ENCODE measurements around the gene TSPAN10.

TSPAN10 gene

DNA sequence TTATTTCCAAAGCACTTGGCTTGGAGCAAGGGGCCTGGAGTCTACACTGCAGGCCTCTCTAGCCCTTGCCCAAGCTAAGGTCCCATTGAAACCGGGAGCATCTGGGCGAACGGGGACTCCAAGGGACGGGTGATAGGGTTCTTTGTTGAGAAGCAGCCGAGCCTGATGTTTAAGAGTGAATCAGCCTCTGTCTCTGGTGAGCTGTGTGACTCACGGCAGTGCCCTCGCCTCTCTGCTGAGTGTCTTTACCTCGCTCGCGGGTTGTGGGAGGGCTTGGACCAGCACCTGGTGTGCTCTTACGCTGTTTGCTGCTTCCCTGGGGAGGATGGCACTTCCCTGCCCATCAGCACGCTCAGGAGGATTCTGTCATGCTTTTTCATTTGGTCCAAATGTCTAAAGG lies 48.1 kb downstream of the TSPAN10 start:
- no peak for DNase-seq (ENCODE audit: low spot score in 2 of 2)
- Mint-ChIP-seq H3K4me3 (peak overlapping the region; percentile 89), H3K4me1 (peaks cover 58% of the 10 kb centered on the region), H3K27ac (peak overlapping the region; percentile 97), H3K9me3 (no peaks in the 10 kb centered on the region), H3K36me3 (peaks cover 67% of the 10 kb centered on the region)
- peak; percentile 49 for ATAC-seq

DNA sequence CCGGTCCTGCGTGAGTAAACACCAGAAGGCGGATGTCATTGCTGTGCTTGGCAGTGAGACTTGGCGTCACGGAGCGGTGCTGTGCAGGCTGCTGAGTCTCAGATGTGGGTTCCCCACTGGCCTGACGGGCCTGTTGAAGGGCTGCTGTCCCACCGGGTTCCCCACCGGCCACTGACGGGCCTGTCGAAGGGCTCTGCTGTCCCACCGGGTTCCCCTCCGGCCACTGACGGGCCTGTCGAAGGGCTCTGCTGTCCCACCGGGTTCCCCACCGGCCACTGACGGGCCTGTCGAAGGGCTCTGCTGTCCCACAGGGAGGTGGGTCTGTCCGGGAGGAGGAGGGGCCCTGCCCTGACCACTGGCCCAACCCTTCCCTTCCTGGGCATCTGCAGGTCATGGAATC lies 49.6 kb downstream of the TSPAN10 start:
- no peak overlapping the region for H3K4me3 Mint-ChIP-seq
- ATAC-seq (no peak), DNase-seq (ENCODE audit: low spot score in 2 of 2) (no peak)
- peaks cover 81% of the 10 kb centered on the region for H3K36me3 Mint-ChIP-seq
- peaks cover 59% of the 10 kb centered on the region for H3K4me1 Mint-ChIP-seq
- no peaks in the 10 kb centered on the region for H3K9me3 Mint-ChIP-seq
- H3K27ac Mint-ChIP-seq = peak overlapping the region; percentile 37

DNA sequence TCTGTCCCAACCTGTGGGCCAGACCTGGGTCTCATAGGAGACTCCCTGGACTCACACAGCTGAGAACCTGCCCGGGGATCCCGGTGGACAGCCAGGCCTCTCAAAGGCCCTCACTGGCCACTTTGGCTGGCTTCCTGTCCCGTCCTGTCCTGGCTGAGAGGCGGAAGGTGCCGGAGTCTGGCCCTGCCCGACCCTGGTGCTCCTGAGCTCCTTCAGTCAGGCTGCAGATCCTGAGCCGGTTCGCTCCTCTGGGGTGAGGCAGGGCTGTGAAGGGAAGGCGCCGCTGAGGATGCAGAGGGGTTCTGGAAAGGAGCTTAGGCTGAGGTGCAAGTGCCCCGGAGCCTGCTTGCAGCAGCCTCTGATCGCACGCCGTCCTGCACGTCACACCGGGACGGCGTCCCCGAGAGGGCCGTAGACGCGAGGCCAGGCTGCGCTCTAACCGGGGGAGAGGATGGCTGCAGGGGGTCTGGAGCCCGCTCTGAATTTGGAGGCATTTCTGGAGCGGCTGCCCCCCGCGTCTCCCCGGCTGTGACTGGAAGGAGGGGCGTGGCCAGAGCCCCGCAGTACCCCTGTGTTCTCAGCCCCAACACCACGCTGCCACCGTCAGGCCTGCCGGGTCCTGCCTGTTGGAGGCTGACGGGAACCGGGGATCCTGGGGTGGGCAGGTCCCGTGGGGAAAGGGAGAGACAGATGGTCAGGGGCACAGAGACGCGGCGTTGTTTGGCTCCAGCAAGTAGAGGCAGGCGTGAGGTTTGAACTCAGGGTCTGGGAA lies 51.0 kb downstream of the TSPAN10 start:
- Mint-ChIP-seq H3K27ac (peak overlapping the region; percentile 37), H3K4me3 (no peak overlapping the region), H3K9me3 (no peaks in the 10 kb centered on the region), H3K36me3 (peaks cover 94% of the 10 kb centered on the region), H3K4me1 (peaks cover 52% of the 10 kb centered on the region)
- no peak for ATAC-seq
- DNase-seq (ENCODE audit: low spot score in 2 of 2) = no peak

DNA sequence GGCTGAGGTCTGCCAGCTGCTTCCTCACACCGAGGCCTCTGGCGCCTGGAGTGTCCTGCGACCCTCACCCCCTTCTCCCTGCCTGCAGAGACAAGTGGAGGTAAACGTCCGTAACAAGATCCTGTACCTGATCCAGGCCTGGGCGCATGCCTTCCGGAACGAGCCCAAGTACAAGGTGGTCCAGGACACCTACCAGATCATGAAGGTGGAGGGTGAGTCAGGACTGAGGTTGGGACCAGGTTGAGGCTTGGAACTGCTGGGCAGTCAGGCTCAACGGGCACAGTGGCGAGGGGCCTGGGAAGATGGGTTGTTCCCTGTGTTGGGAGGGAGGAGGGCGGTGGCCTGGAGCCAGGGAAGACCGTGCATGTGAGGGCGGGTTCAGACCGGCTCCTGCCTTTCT lies 51.6 kb downstream of the TSPAN10 start:
- DNase-seq (ENCODE audit: low spot score in 2 of 2) = no peak
- no peaks in the 10 kb centered on the region for H3K9me3 Mint-ChIP-seq
- peaks cover 98% of the 10 kb centered on the region for H3K36me3 Mint-ChIP-seq
- peaks cover 51% of the 10 kb centered on the region for H3K4me1 Mint-ChIP-seq
- ATAC-seq = no peak
- peak overlapping the region; percentile 76 for H3K27ac Mint-ChIP-seq
- no peak overlapping the region for H3K4me3 Mint-ChIP-seq

DNA sequence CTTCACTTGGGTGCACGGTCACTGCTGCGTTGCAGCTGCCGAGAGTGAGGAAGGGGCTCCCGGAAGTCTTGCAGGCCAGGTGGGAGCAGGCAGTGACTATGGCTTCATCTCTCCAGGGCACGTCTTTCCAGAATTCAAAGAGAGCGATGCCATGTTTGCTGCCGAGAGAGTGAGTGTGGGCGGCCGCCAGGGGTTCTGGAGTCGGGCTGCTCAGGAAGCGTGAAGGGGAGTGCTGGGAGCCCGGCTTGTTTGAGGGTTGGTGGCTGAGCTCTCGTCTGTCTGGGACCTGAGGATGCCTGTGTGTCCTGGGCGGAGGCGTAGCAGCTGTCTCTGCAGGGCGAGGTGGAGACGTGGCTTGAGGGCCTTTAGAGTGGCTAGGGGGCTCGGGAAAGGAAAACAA lies 53.1 kb downstream of the TSPAN10 start:
- peaks cover 43% of the 10 kb centered on the region for H3K4me1 Mint-ChIP-seq
- DNase-seq (ENCODE audit: low spot score in 2 of 2) (no peak), ATAC-seq (no peak)
- peaks cover 98% of the 10 kb centered on the region for H3K36me3 Mint-ChIP-seq
- H3K27ac Mint-ChIP-seq = peak overlapping the region; percentile 69
- H3K9me3 Mint-ChIP-seq = no peaks in the 10 kb centered on the region
- H3K4me3 Mint-ChIP-seq = no peak overlapping the region

DNA sequence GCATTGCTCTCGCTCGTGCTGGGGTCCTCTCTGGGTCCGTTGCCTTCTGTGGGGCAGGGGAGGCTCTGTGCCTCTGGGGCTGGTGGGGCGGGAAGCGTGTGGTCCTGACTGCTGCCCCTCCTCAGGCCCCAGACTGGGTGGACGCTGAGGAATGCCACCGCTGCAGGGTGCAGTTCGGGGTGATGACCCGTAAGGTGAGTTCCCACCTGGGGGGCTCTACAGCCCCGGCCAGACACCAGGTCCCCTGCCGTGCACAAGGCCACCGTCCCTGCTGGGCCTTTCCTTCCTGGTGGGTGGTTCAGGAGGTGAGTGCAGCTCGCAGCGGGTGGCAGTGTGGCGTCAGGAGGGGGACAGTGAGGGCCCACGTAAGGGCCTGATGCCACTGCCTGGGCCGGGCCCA lies 53.6 kb downstream of the TSPAN10 start:
- no peak overlapping the region for H3K4me3 Mint-ChIP-seq
- no peak for ATAC-seq
- peak overlapping the region; percentile 69 for H3K27ac Mint-ChIP-seq
- H3K9me3 Mint-ChIP-seq = no peaks in the 10 kb centered on the region
- no peak for DNase-seq (ENCODE audit: low spot score in 2 of 2)
- peaks cover 98% of the 10 kb centered on the region for H3K36me3 Mint-ChIP-seq
- peaks cover 38% of the 10 kb centered on the region for H3K4me1 Mint-ChIP-seq

DNA sequence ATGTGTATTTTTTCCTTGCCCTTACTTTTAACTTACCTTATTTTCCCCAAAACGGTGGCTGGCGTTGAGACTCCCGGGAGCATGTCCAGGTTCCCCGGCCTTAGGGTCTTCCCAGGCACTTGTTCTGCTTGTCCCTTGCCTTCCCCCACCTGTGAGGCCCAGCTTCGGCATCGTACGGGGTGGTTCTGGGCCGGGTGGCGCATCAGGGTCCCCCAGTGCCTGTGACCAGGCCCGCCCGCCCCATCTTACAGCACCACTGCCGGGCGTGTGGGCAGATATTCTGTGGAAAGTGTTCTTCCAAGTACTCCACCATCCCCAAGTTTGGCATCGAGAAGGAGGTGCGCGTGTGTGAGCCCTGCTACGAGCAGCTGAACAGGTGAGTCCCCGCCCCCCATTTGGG lies 54.2 kb downstream of the TSPAN10 start:
- H3K9me3 Mint-ChIP-seq = no peaks in the 10 kb centered on the region
- H3K36me3 Mint-ChIP-seq = peaks cover 98% of the 10 kb centered on the region
- no peak overlapping the region for H3K27ac Mint-ChIP-seq
- peaks cover 33% of the 10 kb centered on the region for H3K4me1 Mint-ChIP-seq
- DNase-seq (ENCODE audit: low spot score in 2 of 2) (no peak), ATAC-seq (no peak)
- no peak overlapping the region for H3K4me3 Mint-ChIP-seq

DNA sequence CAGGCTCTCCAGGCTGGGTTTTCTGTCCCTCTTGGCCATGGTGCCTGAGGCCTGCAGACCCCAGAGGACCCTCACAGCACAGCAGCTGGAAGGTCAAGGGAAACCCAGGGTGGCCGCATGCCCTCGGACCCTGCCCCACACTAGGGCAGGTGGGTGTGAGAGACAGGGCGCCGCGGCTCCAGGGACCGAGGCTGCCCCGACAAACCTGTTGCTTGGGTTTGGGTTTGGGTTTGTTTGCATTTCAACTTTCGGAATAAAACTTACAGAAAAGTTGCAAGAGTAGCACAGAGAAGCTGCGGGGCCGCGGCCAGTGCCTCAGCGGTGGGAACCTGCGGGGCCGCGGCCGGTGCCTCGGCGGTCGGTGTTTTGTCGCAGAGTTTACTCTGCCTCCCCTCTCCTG lies 54.6 kb downstream of the TSPAN10 start:
- no peak for ATAC-seq

DNA sequence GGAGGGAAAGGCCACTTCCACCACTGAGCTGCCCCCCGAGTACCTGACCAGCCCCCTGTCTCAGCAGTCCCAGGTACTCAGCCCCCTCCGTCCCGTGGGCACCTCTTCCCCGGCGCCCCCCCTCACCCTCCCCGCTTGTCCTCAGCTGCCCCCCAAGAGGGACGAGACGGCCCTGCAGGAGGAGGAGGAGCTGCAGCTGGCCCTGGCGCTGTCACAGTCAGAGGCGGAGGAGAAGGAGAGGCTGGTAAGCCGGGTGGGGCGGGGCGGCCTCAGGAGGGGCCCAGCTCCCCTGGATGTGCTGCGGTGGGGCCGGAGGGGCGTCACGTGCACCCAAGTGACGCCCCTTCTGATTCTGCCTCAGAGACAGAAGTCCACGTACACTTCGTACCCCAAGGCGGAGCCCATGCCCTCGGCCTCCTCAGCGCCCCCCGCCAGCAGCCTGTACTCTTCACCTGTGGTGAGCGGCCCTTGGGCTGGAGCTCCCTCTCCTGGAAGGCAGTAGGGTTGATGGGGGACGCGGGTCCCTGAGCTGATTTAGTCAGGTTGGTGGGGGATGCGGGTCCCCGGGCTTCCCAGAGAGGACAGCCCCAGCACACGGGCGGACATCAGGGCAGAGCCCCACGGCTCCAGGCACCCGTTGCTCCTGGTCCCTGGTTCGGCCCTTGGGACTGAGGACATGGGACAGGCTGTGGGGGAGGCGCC lies 56.7 kb downstream of the TSPAN10 start:
- Mint-ChIP-seq H3K27ac (no peak overlapping the region), H3K4me1 (peaks cover 22% of the 10 kb centered on the region), H3K9me3 (no peaks in the 10 kb centered on the region), H3K36me3 (peaks cover 99% of the 10 kb centered on the region), H3K4me3 (no peak overlapping the region)
- ATAC-seq (no peak), DNase-seq (ENCODE audit: low spot score in 2 of 2) (no peak)

More for the DNA sequence above, 54.6 kb downstream of the TSPAN10 start:
- peaks cover 30% of the 10 kb centered on the region for H3K4me1 Mint-ChIP-seq
- H3K27ac Mint-ChIP-seq = no peak overlapping the region
- no peak overlapping the region for H3K4me3 Mint-ChIP-seq
- no peaks in the 10 kb centered on the region for H3K9me3 Mint-ChIP-seq
- no peak for DNase-seq (ENCODE audit: low spot score in 2 of 2)
- peaks cover 98% of the 10 kb centered on the region for H3K36me3 Mint-ChIP-seq

DNA sequence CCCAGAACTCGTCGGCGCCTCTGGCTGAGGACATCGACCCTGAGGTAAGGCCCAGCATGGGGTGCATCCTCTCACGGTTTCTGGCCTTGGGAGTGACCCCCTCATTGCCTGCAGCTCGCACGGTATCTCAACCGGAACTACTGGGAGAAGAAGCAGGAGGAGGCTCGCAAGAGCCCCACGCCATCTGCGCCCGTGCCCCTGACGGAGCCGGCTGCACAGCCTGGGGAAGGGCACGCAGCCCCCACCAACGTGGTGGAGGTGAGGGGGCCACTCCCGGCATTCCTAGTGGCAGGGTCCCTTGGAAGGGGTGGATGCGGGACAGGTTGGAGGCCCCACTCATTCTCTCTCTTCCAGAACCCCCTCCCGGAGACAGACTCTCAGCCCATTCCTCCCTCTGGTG lies 57.8 kb downstream of the TSPAN10 start:
- Mint-ChIP-seq H3K9me3 (no peaks in the 10 kb centered on the region), H3K27ac (no peak overlapping the region), H3K4me3 (no peak overlapping the region), H3K36me3 (peaks cover 99% of the 10 kb centered on the region), H3K4me1 (peaks cover 11% of the 10 kb centered on the region)
- DNase-seq (ENCODE audit: low spot score in 2 of 2) (no peak), ATAC-seq (no peak)

DNA sequence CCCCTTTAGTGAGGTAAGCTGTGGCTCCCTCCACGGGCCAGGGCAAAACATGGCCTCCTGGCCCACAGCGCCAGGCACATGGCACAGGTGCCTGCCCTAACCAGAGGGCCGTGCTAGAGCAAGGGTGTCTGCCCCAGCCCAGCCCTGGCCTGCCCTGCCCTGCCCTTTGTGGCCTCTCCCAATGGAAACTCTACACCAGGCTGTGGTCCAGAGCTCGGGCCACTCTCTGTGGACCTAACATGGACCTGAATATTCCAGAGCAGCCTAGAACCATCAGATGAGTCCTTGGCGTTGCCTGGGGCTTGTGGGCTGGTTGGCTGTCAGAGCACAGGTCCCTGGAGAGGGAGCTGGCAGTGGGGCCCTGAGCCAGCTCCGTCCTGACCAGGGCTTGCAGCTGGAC lies 58.2 kb downstream of the TSPAN10 start:
- Mint-ChIP-seq H3K27ac (no peak overlapping the region), H3K4me1 (peaks cover 6% of the 10 kb centered on the region), H3K4me3 (no peak overlapping the region), H3K36me3 (peaks cover 99% of the 10 kb centered on the region), H3K9me3 (no peaks in the 10 kb centered on the region)
- DNase-seq (ENCODE audit: low spot score in 2 of 2) (no peak), ATAC-seq (no peak)

DNA sequence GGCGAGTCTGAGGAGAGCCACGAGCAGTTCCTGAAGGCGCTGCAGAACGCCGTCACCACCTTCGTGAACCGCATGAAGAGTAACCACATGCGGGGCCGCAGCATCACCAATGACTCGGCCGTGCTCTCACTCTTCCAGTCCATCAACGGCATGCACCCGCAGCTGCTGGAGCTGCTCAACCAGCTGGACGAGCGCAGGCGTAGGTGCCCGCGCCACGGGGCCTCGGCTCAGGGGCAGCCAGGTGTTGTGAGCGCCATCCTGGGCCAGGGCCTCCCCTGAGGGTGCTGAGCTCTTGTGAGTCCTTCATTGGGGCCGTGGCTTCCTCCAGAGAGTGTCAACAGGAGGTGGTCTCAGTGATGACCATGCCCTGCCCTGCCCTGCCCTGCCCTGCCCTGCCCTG lies 58.8 kb downstream of the TSPAN10 start:
- no peak overlapping the region for H3K27ac Mint-ChIP-seq
- ATAC-seq (no peak), DNase-seq (ENCODE audit: low spot score in 2 of 2) (no peak)
- H3K9me3 Mint-ChIP-seq = no peaks in the 10 kb centered on the region
- no peak overlapping the region for H3K4me3 Mint-ChIP-seq
- peaks cover 100% of the 10 kb centered on the region for H3K36me3 Mint-ChIP-seq
- H3K4me1 Mint-ChIP-seq = peaks cover 10% of the 10 kb centered on the region

DNA sequence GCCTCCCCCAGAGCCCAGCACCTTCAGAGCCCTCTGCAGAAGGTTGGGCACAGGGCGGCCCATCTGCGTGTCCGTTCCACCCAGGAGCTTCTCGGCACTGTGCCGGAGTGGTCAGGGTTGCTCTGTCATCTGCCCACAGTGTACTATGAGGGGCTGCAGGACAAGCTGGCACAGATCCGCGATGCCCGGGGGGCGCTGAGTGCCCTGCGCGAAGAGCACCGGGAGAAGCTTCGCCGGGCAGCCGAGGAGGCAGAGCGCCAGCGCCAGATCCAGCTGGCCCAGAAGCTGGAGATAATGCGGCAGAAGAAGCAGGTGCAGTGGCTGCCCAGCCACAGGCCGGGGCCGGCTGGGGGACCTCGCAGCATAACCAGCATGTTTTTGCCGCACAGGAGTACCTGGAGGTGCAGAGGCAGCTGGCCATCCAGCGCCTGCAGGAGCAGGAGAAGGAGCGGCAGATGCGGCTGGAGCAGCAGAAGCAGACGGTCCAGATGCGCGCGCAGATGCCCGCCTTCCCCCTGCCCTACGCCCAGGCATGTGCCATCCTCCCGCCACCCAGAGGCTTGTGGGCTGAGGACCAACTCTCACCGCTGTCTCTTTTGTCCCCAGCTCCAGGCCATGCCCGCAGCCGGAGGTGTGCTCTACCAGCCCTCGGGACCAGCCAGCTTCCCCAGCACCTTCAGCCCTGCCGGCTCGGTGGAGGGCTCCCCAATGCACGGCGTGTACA lies 59.4 kb downstream of the TSPAN10 start:
- H3K36me3 Mint-ChIP-seq = peaks cover 100% of the 10 kb centered on the region
- H3K9me3 Mint-ChIP-seq = no peaks in the 10 kb centered on the region
- H3K27ac Mint-ChIP-seq = no peak overlapping the region
- peaks cover 15% of the 10 kb centered on the region for H3K4me1 Mint-ChIP-seq
- DNase-seq (ENCODE audit: low spot score in 2 of 2) = no peak
- no peak for ATAC-seq
- no peak overlapping the region for H3K4me3 Mint-ChIP-seq

DNA sequence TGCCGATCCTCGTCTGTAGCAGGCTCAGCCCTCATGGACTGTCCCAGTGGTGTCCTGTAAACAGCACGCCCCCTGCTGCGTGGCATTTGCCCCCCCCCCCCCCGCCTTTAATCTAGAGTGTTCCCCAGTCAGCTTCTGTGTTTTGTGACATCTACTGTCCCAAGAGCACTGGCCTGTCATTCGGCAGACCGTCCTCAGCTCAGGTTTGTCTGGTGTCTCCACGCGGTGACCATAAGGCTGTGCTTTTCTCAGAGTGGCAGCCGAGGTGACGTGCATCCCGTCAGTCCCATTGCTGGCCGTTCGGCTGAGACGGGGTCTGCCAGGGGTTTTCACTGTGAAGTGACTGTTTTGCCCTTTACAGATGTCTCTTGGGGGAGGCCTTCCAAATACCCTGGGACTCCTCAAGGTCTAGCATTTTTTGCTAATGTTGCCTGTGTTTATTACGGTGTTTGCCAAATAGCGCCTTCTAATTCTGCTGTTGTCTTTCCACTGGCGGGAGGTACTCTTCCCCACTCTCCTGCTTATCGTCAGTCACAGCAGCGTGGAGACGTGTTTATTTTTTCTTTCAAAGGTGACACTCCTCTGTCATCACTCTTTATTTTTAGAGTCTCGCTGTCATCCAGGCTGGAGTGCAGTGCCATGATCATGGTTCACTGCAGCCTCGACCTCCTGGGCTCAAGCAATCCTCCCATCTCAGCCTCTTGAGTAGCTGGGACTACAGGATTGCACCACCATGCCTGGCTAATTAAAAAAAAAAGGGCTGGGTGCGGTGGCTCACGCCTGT lies 60.5 kb downstream of the TSPAN10 start:
- Mint-ChIP-seq H3K9me3 (no peaks in the 10 kb centered on the region), H3K36me3 (peaks cover 100% of the 10 kb centered on the region)
- DNase-seq (ENCODE audit: low spot score in 2 of 2) = no peak

More for the DNA sequence above, 60.5 kb downstream of the TSPAN10 start:
- ATAC-seq = no peak
- peaks cover 26% of the 10 kb centered on the region for H3K4me1 Mint-ChIP-seq
- H3K27ac Mint-ChIP-seq = no peak overlapping the region
- no peak overlapping the region for H3K4me3 Mint-ChIP-seq

Data from stimulated activated effector memory CD8-positive, alpha-beta T cell treated with anti-CD3 and anti-CD28 coated beads, Interleukin-12 subunit alpha, Interleukin-12 subunit beta, amount 100 ng/mL, for 72 hours (primary cell).